Endodermal cell (in vitro differentiated cells): ENCODE results near the gene AKT3. TPM values are rescaled to one million over a fixed set of nuclear protein-coding genes. Genes with fewer than 3 reads are reported as not detected.

Experiments
- DNase-seq: peaks from one replicate; pipeline ENCODE4 v3.0.0-alpha.2; 2017
- H3K27ac ChIP-seq: 2 replicates; pipeline ENCODE4 v1.5.1; 2013; ENCODE audit warnings: mild to moderate bottlenecking, low read depth, low read length, moderate library complexity
- H3K27me3 ChIP-seq: 2 replicates; pipeline ENCODE4 v1.6.1; 2013; ENCODE audit warnings: mild to moderate bottlenecking, low read length, moderate library complexity; ENCODE audit not compliant: insufficient read depth, control insufficient read depth, poor library complexity, severe bottlenecking
- H3K36me3 ChIP-seq: 2 replicates; pipeline ENCODE4 v1.7.0; 2013; ENCODE audit warnings: mild to moderate bottlenecking, low read length, moderate library complexity; ENCODE audit not compliant: control insufficient read depth, insufficient read depth
- H3K4me1 ChIP-seq: one replicate; pipeline ENCODE4 v1.7.0; 2013; ENCODE audit warnings: low read length; ENCODE audit not compliant: control insufficient read depth, insufficient read depth
- H3K4me3 ChIP-seq: 2 replicates; pipeline ENCODE4 v1.5.1; 2013; ENCODE audit warnings: mild to moderate bottlenecking, low read length, moderate library complexity
- H3K9ac ChIP-seq: 2 replicates; pipeline ENCODE4 v1.6.1; 2013; ENCODE audit warnings: mild to moderate bottlenecking, low read length, moderate library complexity; ENCODE audit not compliant: poor library complexity, severe bottlenecking; ENCODE audit errors: extremely low read depth
- H3K9me3 ChIP-seq: 2 replicates; pipeline ENCODE4 v1.6.1; 2013; ENCODE audit warnings: mild to moderate bottlenecking, low read length, moderate library complexity; ENCODE audit not compliant: control insufficient read depth
- H3K27ac Mint-ChIP-seq: 2 replicates; pipeline ENCODE4 v1.8.0; 2020; ENCODE audit warnings: mixed read lengths
- H3K27me3 Mint-ChIP-seq: 2 replicates; pipeline ENCODE4 v1.8.0; 2021; ENCODE audit warnings: mild to moderate bottlenecking, mixed read lengths; ENCODE audit not compliant: insufficient read depth
- H3K36me3 Mint-ChIP-seq: 2 replicates; pipeline ENCODE4 v1.8.0; 2020; ENCODE audit warnings: low read depth, mixed read lengths
- H3K4me1 Mint-ChIP-seq: 2 replicates; pipeline ENCODE4 v1.8.0; 2020; ENCODE audit warnings: mixed read lengths
- H3K4me3 Mint-ChIP-seq: 2 replicates; pipeline ENCODE4 v1.8.0; 2020; ENCODE audit warnings: mild to moderate bottlenecking, moderate library complexity, mixed read lengths
- H3K9me3 Mint-ChIP-seq: 2 replicates; pipeline ENCODE4 v1.8.0; 2020; ENCODE audit warnings: mild to moderate bottlenecking, mixed read lengths
- CTCF ChIP-seq: fragments of 200-600 bp; sonication (generic); conservative IDR thresholded peaks from 2 replicates; pipeline ENCODE4 v1.5.0; 2021; ENCODE audit warnings: antibody characterized with exemption, mild to moderate bottlenecking
- WGBS, 2 experiments: methylation state at CpG; one replicate each; pipeline versions ENCODE4 v1.1.5 to v1.1.7; 2013; ENCODE audit warnings: missing lambda C conversion rate in 2 of 2, mixed read lengths in 1 of 2; ENCODE audit not compliant: insufficient coverage in 1 of 2, insufficient read length in 1 of 2; 5-methylcytosine and 5-hydroxymethylcytosine counted together
- total RNA-seq, 2 donors: library from RNA; stranded (reverse); fragmentation: NEBNext Ultra II Directional in 1 of 2; extraction: Animal tissue kit (Norgen Biotek cat#: 25700) in 1 of 2; gene quantifications; 2 replicates in 1 of 2; 3 replicates in 1 of 2; pipeline ENCODE4 v1.2.1, GENCODE V29; 2021

AKT3 gene
- total RNA-seq, 2 donors from 2014 or later, result 38.2 to 49.1 TPM

- H3K27ac Mint-ChIP-seq, result no peak overlapping the region
Observed at GRCh38 chr1:243580072-243580471, 270.0 kb downstream of the AKT3 start.

GRCh38 chr1:243575070-243575469 is 275.0 kb downstream of the AKT3 start:
- Mint-ChIP-seq H3K9me3 (peaks cover 6% of the 10 kb centered on the region), H3K4me3 (no peak overlapping the region), H3K36me3 (peaks cover 2% of the 10 kb centered on the region), H3K27ac (no peak overlapping the region), H3K4me1 (no peaks in the 10 kb centered on the region), H3K27me3 (no peaks in the 10 kb centered on the region)
- Histone ChIP-seq H3K27me3 (no peaks in the 10 kb centered on the region), H3K4me3 (no peak overlapping the region), H3K36me3 (peaks cover 8% of the 10 kb centered on the region), H3K9me3 (no peaks in the 10 kb centered on the region), H3K9ac (no peak overlapping the region), H3K27ac (no peak overlapping the region), H3K4me1 (no peaks in the 10 kb centered on the region)
- no peak for DNase-seq
- TF ChIP-seq CTCF, result no peak
- WGBS, 2 experiments, result 91 to 94% methylated on average over 1 to 2 of the region's 2 CpGs

More at GRCh38 chr1:243580072-243580471, 270.0 kb downstream of the AKT3 start:
- WGBS, 2 experiments, result 53 to 100% methylated on average over 1 to 5 of the region's 5 CpGs
- no peaks in the 10 kb centered on the region for H3K27me3 Mint-ChIP-seq
- no peaks in the 10 kb centered on the region for H3K27me3 ChIP-seq
- no peak overlapping the region for H3K4me3 Mint-ChIP-seq
- DNase-seq, result no peak
- no peaks in the 10 kb centered on the region for H3K4me1 ChIP-seq
- no peak overlapping the region for H3K9ac ChIP-seq
- peaks cover 13% of the 10 kb centered on the region for H3K9me3 Mint-ChIP-seq
- TF ChIP-seq CTCF, result no peak
- no peak overlapping the region for H3K4me3 ChIP-seq
- H3K36me3 Mint-ChIP-seq, result peaks cover 8% of the 10 kb centered on the region
- no peak overlapping the region for H3K27ac ChIP-seq
- no peaks in the 10 kb centered on the region for H3K36me3 ChIP-seq
- peaks cover 8% of the 10 kb centered on the region for H3K9me3 ChIP-seq
- H3K4me1 Mint-ChIP-seq, result no peaks in the 10 kb centered on the region

GRCh38 chr1:243572940-243573339 is 277.1 kb downstream of the AKT3 start:
- H3K4me1 Mint-ChIP-seq, result no peaks in the 10 kb centered on the region
- H3K9me3 ChIP-seq, result no peaks in the 10 kb centered on the region
- no peak overlapping the region for H3K4me3 Mint-ChIP-seq
- H3K4me1 ChIP-seq, result no peaks in the 10 kb centered on the region
- peaks cover 6% of the 10 kb centered on the region for H3K9me3 Mint-ChIP-seq
- no peaks in the 10 kb centered on the region for H3K36me3 Mint-ChIP-seq
- no peak overlapping the region for H3K4me3 ChIP-seq
- no peaks in the 10 kb centered on the region for H3K27me3 ChIP-seq
- DNase-seq, result no peak
- H3K9ac ChIP-seq, result no peak overlapping the region
- no peak overlapping the region for H3K27ac Mint-ChIP-seq
- no peak for TF ChIP-seq CTCF
- H3K27ac ChIP-seq, result no peak overlapping the region
- H3K36me3 ChIP-seq, result peaks cover 8% of the 10 kb centered on the region
- 87 to 96% methylated on average over 4 to 7 of the region's 7 CpGs for WGBS, 2 experiments
- H3K27me3 Mint-ChIP-seq, result no peaks in the 10 kb centered on the region
